ENCODE results near the gene FBXW4.

- TF ChIP-seq JUN (IDR thresholded peaks at IDR 0.05; ENCODE audit: low read depth, low read length) (no peak), EZH2 (IDR thresholded peaks at IDR 0.05; ENCODE audit: low read depth, low read length, severe bottlenecking) (no peak), SUZ12 (IDR thresholded peaks at IDR 0.05; ENCODE audit: low read length) (no peak), CBX5 (IDR thresholded peaks at IDR 0.05; ENCODE audit: low read depth, low read length) (no peak), POLR2AphosphoS5 (IDR thresholded peaks at IDR 0.05; ENCODE audit: low read depth, low read length) (no peak), POLR2A (IDR thresholded peaks at IDR 0.05; ENCODE audit: control extremely low read depth in 1 of 2, low read depth in 2 of 2, low read length in 2 of 2) (no peak), CBX8 (IDR thresholded peaks at IDR 0.05; ENCODE audit: borderline replicate concordance, low read depth, low read length) (no peak), CHD2 (IDR thresholded peaks at IDR 0.05; ENCODE audit: low read length) (no peak)
- TF ChIP-seq, protein P1, sequence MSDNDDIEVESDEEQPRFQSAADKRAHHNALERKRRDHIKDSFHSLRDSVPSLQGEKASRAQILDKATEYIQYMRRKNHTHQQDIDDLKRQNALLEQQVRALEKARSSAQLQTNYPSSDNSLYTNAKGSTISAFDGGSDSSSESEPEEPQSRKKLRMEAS (IDR thresholded peaks at IDR 0.05) = no peak
- TF ChIP-seq, protein P2, sequence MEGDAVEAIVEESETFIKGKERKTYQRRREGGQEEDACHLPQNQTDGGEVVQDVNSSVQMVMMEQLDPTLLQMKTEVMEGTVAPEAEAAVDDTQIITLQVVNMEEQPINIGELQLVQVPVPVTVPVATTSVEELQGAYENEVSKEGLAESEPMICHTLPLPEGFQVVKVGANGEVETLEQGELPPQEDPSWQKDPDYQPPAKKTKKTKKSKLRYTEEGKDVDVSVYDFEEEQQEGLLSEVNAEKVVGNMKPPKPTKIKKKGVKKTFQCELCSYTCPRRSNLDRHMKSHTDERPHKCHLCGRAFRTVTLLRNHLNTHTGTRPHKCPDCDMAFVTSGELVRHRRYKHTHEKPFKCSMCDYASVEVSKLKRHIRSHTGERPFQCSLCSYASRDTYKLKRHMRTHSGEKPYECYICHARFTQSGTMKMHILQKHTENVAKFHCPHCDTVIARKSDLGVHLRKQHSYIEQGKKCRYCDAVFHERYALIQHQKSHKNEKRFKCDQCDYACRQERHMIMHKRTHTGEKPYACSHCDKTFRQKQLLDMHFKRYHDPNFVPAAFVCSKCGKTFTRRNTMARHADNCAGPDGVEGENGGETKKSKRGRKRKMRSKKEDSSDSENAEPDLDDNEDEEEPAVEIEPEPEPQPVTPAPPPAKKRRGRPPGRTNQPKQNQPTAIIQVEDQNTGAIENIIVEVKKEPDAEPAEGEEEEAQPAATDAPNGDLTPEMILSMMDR (IDR thresholded peaks at IDR 0.05; ENCODE audit: control extremely low read depth in 1 of 3, insufficient read depth in 1 of 3, low read depth in 1 of 3, low read length in 3 of 3) = no peak
These were observed 11.7 kb downstream of the FBXW4 start for GRCh38 chr10:101683276-101683675.

All from H1 (cell line).